ENCODE results near the gene NCCRP1. TPM values are rescaled to one million over a fixed set of nuclear protein-coding genes. Genes with fewer than 3 reads are reported as not detected.

NCCRP1 gene, protein sequence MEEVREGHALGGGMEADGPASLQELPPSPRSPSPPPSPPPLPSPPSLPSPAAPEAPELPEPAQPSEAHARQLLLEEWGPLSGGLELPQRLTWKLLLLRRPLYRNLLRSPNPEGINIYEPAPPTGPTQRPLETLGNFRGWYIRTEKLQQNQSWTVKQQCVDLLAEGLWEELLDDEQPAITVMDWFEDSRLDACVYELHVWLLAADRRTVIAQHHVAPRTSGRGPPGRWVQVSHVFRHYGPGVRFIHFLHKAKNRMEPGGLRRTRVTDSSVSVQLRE
- total RNA-seq, result under 1 TPM in 3 of 4 donors, not detected in 1; 0.45 to 0.81 (median 0.78) TPM

DNA sequence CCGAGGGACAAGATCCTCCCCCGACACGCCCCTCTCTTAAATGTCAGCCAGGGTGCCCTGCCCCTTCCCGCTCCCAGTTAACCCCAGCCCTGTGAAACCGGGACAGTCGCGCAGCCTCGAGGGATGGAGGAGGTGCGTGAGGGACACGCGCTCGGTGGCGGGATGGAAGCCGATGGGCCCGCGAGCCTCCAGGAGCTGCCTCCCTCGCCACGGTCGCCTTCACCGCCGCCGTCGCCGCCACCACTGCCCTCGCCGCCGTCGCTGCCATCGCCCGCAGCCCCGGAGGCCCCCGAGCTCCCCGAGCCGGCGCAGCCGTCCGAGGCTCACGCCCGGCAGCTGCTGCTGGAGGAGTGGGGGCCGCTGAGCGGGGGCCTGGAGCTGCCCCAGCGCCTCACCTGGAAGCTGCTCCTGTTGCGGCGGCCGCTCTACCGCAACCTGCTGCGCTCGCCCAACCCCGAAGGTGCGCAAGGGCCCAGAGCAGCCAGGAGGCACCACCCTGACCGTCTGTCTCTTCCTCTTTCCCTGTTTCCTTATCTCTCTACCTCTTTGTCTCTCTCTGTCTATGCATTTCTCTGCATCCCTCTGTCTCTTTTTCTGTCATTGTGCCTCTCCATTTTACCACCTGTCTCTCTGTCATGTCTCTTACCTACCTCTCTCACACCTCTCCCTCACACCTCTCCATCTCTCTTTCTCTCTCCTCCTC lies at the start of gene NCCRP1:
Gene NCCRP1 (plus strand): TSS at position 105 of the 703 bp plus-strand sequence. CDS start 19 bp downstream, at position 124.
- intact Hi-C loops (cut with DNase I), result no loop called here
- Histone ChIP-seq H3K27me3 (no peaks in the 10 kb centered on the region), H3K4me1 (peaks cover 0 to 30% of the 10 kb centered on the region in 2 donors), H3K4me3 (replicated peaks in 1 of 3) (no peak within 1 kb of the TSS), H3K27ac (no peak within 1 kb of the TSS), H3K36me3 (no peaks in the 10 kb centered on the region), H3K9me3 (no peaks in the 10 kb centered on the region)
- TF ChIP-seq POLR2A (IDR thresholded peaks at IDR 0.05) (no peak), CTCF (IDR thresholded peaks at IDR 0.05) (no peak)
- DNase-seq, result no peak
- 7 to 10% methylated on average over 10 to 12 of the region's 51 CpGs for WGBS, 2 donors

- Histone ChIP-seq H3K4me1 (peaks cover 28 to 30% of the 10 kb centered on the region in 2 donors), H3K27ac (no peak overlapping the region), H3K27me3 (no peaks in the 10 kb centered on the region), H3K4me3 (replicated peaks in 1 of 3) (no peak overlapping the region), H3K9me3 (no peaks in the 10 kb centered on the region), H3K36me3 (no peaks in the 10 kb centered on the region)
- intact Hi-C loops (cut with DNase I), result no loop called here
- TF ChIP-seq POLR2A (IDR thresholded peaks at IDR 0.05) (no peak), CTCF (IDR thresholded peaks at IDR 0.05) (no peak)
- 91 to 97% methylated on average over 3 of the region's 3 CpGs for WGBS, 2 donors
- no peak for DNase-seq
Measured at GRCh38 chr19:39147480-39147879, 49.3 kb upstream of the NCCRP1 start.

DNA sequence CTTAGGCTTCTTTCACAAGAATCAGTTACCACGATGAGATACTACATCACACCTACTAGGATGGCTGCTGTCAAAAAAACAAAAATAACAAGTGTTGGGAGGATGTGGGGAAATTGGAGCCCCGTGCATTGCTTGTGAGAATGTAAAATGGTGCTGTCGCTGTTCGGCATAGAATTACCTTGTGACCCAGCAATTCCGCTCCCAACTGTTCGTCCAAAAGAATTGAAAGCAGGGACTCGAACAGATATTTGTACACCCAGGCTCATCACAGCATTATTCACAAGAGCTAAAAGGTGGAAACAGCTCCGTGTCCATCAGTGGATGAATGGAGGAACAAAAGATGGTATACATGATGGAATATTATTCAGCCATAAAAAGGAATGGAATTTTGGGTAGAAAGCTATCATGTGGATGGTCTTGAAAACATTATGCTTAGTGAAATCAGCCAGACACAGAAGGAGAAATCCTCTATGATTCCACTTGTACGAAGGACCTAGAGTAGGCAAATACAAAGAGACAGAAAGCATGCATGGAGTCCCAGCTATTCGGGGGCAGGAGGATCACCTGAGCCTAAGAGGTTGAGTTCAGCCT lies 47.7 kb upstream of the NCCRP1 start:
- Histone ChIP-seq H3K4me1 (peaks cover 26 to 32% of the 10 kb centered on the region in 2 donors), H3K36me3 (no peaks in the 10 kb centered on the region), H3K27me3 (no peaks in the 10 kb centered on the region), H3K4me3 (replicated peaks in 1 of 3) (no peak overlapping the region), H3K9me3 (no peaks in the 10 kb centered on the region), H3K27ac (no peak overlapping the region)
- WGBS, 2 donors, result 96% methylated on average over 10 of the region's 10 CpGs
- DNase-seq, result no peak
- no peak for TF ChIP-seq CTCF (IDR thresholded peaks at IDR 0.05)
- no peak for TF ChIP-seq POLR2A (IDR thresholded peaks at IDR 0.05)
- intact Hi-C loops (cut with DNase I), result no loop called here

- no peak for DNase-seq
- no peaks in the 10 kb centered on the region for H3K27me3 ChIP-seq
- intact Hi-C loops (cut with DNase I), result no loop called here
- 92 to 95% methylated on average over 8 of the region's 8 CpGs for WGBS, 2 donors
- H3K4me1 ChIP-seq, result peaks cover 26 to 32% of the 10 kb centered on the region in 2 donors
- no peak overlapping the region for H3K4me3 ChIP-seq (replicated peaks in 1 of 3)
- no peaks in the 10 kb centered on the region for H3K9me3 ChIP-seq
- no peak for TF ChIP-seq CTCF (IDR thresholded peaks at IDR 0.05)
- no peak for TF ChIP-seq POLR2A (IDR thresholded peaks at IDR 0.05)
- H3K36me3 ChIP-seq, result no peaks in the 10 kb centered on the region
- H3K27ac ChIP-seq, result no peak overlapping the region
Measured at GRCh38 chr19:39150235-39150634, 46.5 kb upstream of the NCCRP1 start.

Measured in thyroid gland (tissue), 4 donors.